Measurements from ENCODE around the gene NAT9.

The NAT9 gene

GRCh38 chr17:74786431-74787055, 10.4 kb upstream of the NAT9 start:
- Histone ChIP-seq H3K36me3 (ENCODE audit: control insufficient read depth, low read depth, low read length) (no peaks in the 10 kb centered on the region), H3K4me3 (ENCODE audit: low read length) (no peak overlapping the region), H3K9ac (ENCODE audit: low read length) (no peak overlapping the region), H3K4me1 (ENCODE audit: control insufficient read depth, low read depth, low read length) (peaks cover 7% of the 10 kb centered on the region), H3K27ac (ENCODE audit: low read length) (no peak overlapping the region), H3K27me3 (ENCODE audit: control insufficient read depth, insufficient read depth, low read length) (no peaks in the 10 kb centered on the region), H3K9me3 (ENCODE audit: control insufficient read depth, low read depth, low read length) (no peaks in the 10 kb centered on the region)

- H3K27me3 ChIP-seq (ENCODE audit: control insufficient read depth, insufficient read depth, low read length): no peaks in the 10 kb centered on the region
- no peak overlapping the region for H3K4me3 ChIP-seq (ENCODE audit: low read length)
- no peaks in the 10 kb centered on the region for H3K36me3 ChIP-seq (ENCODE audit: control insufficient read depth, low read depth, low read length)
- H3K9ac ChIP-seq (ENCODE audit: low read length): no peak overlapping the region
- H3K4me1 ChIP-seq (ENCODE audit: control insufficient read depth, low read depth, low read length): peaks cover 7% of the 10 kb centered on the region
- no peaks in the 10 kb centered on the region for H3K9me3 ChIP-seq (ENCODE audit: control insufficient read depth, low read depth, low read length)
- no peak overlapping the region for H3K27ac ChIP-seq (ENCODE audit: low read length)
Measured at GRCh38 chr17:74785981-74786360, 9.8 kb upstream of the NAT9 start.

GRCh38 chr17:74785096-74785980, 9.2 kb upstream of the NAT9 start:
- Histone ChIP-seq H3K4me1 (ENCODE audit: control insufficient read depth, low read depth, low read length) (peaks cover 7% of the 10 kb centered on the region), H3K9ac (ENCODE audit: low read length) (no peak overlapping the region), H3K36me3 (ENCODE audit: control insufficient read depth, low read depth, low read length) (peaks cover 2% of the 10 kb centered on the region), H3K27me3 (ENCODE audit: control insufficient read depth, insufficient read depth, low read length) (no peaks in the 10 kb centered on the region), H3K27ac (ENCODE audit: low read length) (no peak overlapping the region), H3K9me3 (ENCODE audit: control insufficient read depth, low read depth, low read length) (no peaks in the 10 kb centered on the region), H3K4me3 (ENCODE audit: low read length) (no peak overlapping the region)

- no peak overlapping the region for H3K4me3 ChIP-seq (ENCODE audit: low read length)
- peaks cover 5% of the 10 kb centered on the region for H3K36me3 ChIP-seq (ENCODE audit: control insufficient read depth, low read depth, low read length)
- H3K27me3 ChIP-seq (ENCODE audit: control insufficient read depth, insufficient read depth, low read length): no peaks in the 10 kb centered on the region
- no peak overlapping the region for H3K27ac ChIP-seq (ENCODE audit: low read length)
- H3K9me3 ChIP-seq (ENCODE audit: control insufficient read depth, low read depth, low read length): no peaks in the 10 kb centered on the region
- H3K9ac ChIP-seq (ENCODE audit: low read length): no peak overlapping the region
- peaks cover 7% of the 10 kb centered on the region for H3K4me1 ChIP-seq (ENCODE audit: control insufficient read depth, low read depth, low read length)
Measured at GRCh38 chr17:74784125-74784810, 8.1 kb upstream of the NAT9 start.

GRCh38 chr17:74782571-74782970, 6.4 kb upstream of the NAT9 start:
- H3K27me3 ChIP-seq (ENCODE audit: control insufficient read depth, insufficient read depth, low read length): no peaks in the 10 kb centered on the region
- no peaks in the 10 kb centered on the region for H3K9me3 ChIP-seq (ENCODE audit: control insufficient read depth, low read depth, low read length)
- peaks cover 7% of the 10 kb centered on the region for H3K4me1 ChIP-seq (ENCODE audit: control insufficient read depth, low read depth, low read length)
- no peak overlapping the region for H3K27ac ChIP-seq (ENCODE audit: low read length)
- H3K9ac ChIP-seq (ENCODE audit: low read length): no peak overlapping the region
- no peak overlapping the region for H3K4me3 ChIP-seq (ENCODE audit: low read length)
- peaks cover 5% of the 10 kb centered on the region for H3K36me3 ChIP-seq (ENCODE audit: control insufficient read depth, low read depth, low read length)

- no peaks in the 10 kb centered on the region for H3K9me3 ChIP-seq (ENCODE audit: control insufficient read depth, low read depth, low read length)
- no peak overlapping the region for H3K9ac ChIP-seq (ENCODE audit: low read length)
- peaks cover 5% of the 10 kb centered on the region for H3K36me3 ChIP-seq (ENCODE audit: control insufficient read depth, low read depth, low read length)
- no peak overlapping the region for H3K27ac ChIP-seq (ENCODE audit: low read length)
- H3K4me3 ChIP-seq (ENCODE audit: low read length): no peak overlapping the region
- H3K27me3 ChIP-seq (ENCODE audit: control insufficient read depth, insufficient read depth, low read length): no peaks in the 10 kb centered on the region
- H3K4me1 ChIP-seq (ENCODE audit: control insufficient read depth, low read depth, low read length): peaks cover 7% of the 10 kb centered on the region
Measured at GRCh38 chr17:74780443-74781238, 4.5 kb upstream of the NAT9 start.

GRCh38 chr17:74779948-74780400, 3.8 kb upstream of the NAT9 start:
- H3K27me3 ChIP-seq (ENCODE audit: control insufficient read depth, insufficient read depth, low read length): no peaks in the 10 kb centered on the region
- peaks cover 7% of the 10 kb centered on the region for H3K4me1 ChIP-seq (ENCODE audit: control insufficient read depth, low read depth, low read length)
- H3K4me3 ChIP-seq (ENCODE audit: low read length): no peak overlapping the region
- H3K27ac ChIP-seq (ENCODE audit: low read length): no peak overlapping the region
- no peaks in the 10 kb centered on the region for H3K9me3 ChIP-seq (ENCODE audit: control insufficient read depth, low read depth, low read length)
- peaks cover 5% of the 10 kb centered on the region for H3K36me3 ChIP-seq (ENCODE audit: control insufficient read depth, low read depth, low read length)
- H3K9ac ChIP-seq (ENCODE audit: low read length): no peak overlapping the region

GRCh38 chr17:74779501-74779900, 3.4 kb upstream of the NAT9 start:
- H3K36me3 ChIP-seq (ENCODE audit: control insufficient read depth, low read depth, low read length): peaks cover 5% of the 10 kb centered on the region
- H3K27ac ChIP-seq (ENCODE audit: low read length): no peak overlapping the region
- no peak overlapping the region for H3K9ac ChIP-seq (ENCODE audit: low read length)
- no peaks in the 10 kb centered on the region for H3K27me3 ChIP-seq (ENCODE audit: control insufficient read depth, insufficient read depth, low read length)
- no peaks in the 10 kb centered on the region for H3K9me3 ChIP-seq (ENCODE audit: control insufficient read depth, low read depth, low read length)
- H3K4me3 ChIP-seq (ENCODE audit: low read length): no peak overlapping the region
- H3K4me1 ChIP-seq (ENCODE audit: control insufficient read depth, low read depth, low read length): peaks cover 7% of the 10 kb centered on the region

GRCh38 chr17:74778960-74779359, 2.8 kb upstream of the NAT9 start:
- no peak overlapping the region for H3K9ac ChIP-seq (ENCODE audit: low read length)
- peaks cover 5% of the 10 kb centered on the region for H3K4me1 ChIP-seq (ENCODE audit: control insufficient read depth, low read depth, low read length)
- no peak overlapping the region for H3K27ac ChIP-seq (ENCODE audit: low read length)
- no peaks in the 10 kb centered on the region for H3K9me3 ChIP-seq (ENCODE audit: control insufficient read depth, low read depth, low read length)
- peaks cover 5% of the 10 kb centered on the region for H3K36me3 ChIP-seq (ENCODE audit: control insufficient read depth, low read depth, low read length)
- no peaks in the 10 kb centered on the region for H3K27me3 ChIP-seq (ENCODE audit: control insufficient read depth, insufficient read depth, low read length)
- no peak overlapping the region for H3K4me3 ChIP-seq (ENCODE audit: low read length)

GRCh38 chr17:74777901-74778515, 1.9 kb upstream of the NAT9 start:
- H3K9ac ChIP-seq (ENCODE audit: low read length): no peak overlapping the region
- H3K4me1 ChIP-seq (ENCODE audit: control insufficient read depth, low read depth, low read length): peaks cover under 1% of the 10 kb centered on the region
- no peak overlapping the region for H3K4me3 ChIP-seq (ENCODE audit: low read length)

GRCh38 chr17:74776990-74777389, 845 bp upstream of the NAT9 start:
- Histone ChIP-seq H3K4me3 (ENCODE audit: low read length) (peak overlapping the region; percentile 98), H3K27ac (ENCODE audit: low read length) (no peak overlapping the region), H3K27me3 (ENCODE audit: control insufficient read depth, insufficient read depth, low read length) (no peaks in the 10 kb centered on the region), H3K4me1 (ENCODE audit: control insufficient read depth, low read depth, low read length) (no peaks in the 10 kb centered on the region), H3K9ac (ENCODE audit: low read length) (peak overlapping the region; percentile 51), H3K36me3 (ENCODE audit: control insufficient read depth, low read depth, low read length) (peaks cover 13% of the 10 kb centered on the region), H3K9me3 (ENCODE audit: control insufficient read depth, low read depth, low read length) (no peaks in the 10 kb centered on the region)

More at GRCh38 chr17:74777901-74778515, 1.9 kb upstream of the NAT9 start:
- peaks cover 5% of the 10 kb centered on the region for H3K36me3 ChIP-seq (ENCODE audit: control insufficient read depth, low read depth, low read length)
- no peaks in the 10 kb centered on the region for H3K9me3 ChIP-seq (ENCODE audit: control insufficient read depth, low read depth, low read length)
- H3K27ac ChIP-seq (ENCODE audit: low read length): no peak overlapping the region
- H3K27me3 ChIP-seq (ENCODE audit: control insufficient read depth, insufficient read depth, low read length): no peaks in the 10 kb centered on the region
